GM08714 (cell line): ENCODE data around the gene CMSS1.
"Not testable (repeated sequence)": the region's sequence is repeated elsewhere in the genome, so short reads cannot be mapped to it uniquely, and the experiment has no call there.

Source experiments
- H3K4me3 ChIP-seq: fragments of 200-500 bp; sonication (Bioruptor generic); 2 replicates; pipeline ENCODE4 v1.5.1; 2014; ENCODE audit warnings: mild to moderate bottlenecking, low read length, inconsistent platforms
- ZNF274 ChIP-seq: IDR thresholded peaks from 2 replicates; pipeline ENCODE4 v1.6.1; 2012; ENCODE audit warnings: mild to moderate bottlenecking, low read depth, low read length

The CMSS1 gene

DNA sequence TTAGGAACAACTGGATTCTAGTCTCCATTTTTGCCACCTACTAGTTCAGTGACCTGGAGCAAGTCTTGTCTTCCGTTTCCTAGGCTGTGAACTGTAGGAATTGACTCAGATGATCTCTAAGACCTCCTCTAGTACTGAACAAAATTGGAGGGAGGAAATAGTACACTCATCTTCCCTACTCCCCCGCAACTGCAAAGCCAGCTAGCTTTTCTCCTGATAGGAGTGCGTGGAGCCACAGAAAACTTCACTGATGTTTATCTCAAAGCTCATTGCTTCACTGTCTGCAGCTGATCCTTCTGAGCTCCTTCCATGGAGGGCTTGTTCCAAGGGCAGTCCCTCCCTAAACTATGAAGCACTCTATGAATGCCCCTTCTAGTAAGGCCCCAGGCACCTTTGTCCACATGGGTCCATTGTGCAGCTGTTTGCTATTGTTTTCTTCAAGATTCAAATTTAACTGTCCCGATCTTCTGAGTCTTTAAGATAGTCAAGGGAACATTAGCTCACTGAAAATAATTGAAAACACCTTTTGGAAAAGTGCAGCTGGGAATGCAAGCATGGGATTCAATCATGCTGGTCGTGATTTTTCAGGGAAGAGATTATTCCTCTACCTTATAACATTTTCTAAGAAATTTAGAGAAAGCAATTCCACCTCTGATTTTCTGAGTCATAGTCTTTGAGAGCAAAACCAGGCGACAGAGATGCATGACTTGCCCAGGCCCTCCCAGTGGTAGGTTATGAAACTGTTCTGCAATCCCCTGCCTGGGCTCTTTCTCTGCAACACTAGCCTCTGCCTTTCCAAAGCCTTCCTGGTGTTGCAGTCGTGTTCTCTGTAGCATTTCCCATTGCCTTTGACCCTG lies 272.4 kb downstream of the CMSS1 start:
- H3K4me3 ChIP-seq: no peak overlapping the region
- no peak for TF ChIP-seq ZNF274

DNA sequence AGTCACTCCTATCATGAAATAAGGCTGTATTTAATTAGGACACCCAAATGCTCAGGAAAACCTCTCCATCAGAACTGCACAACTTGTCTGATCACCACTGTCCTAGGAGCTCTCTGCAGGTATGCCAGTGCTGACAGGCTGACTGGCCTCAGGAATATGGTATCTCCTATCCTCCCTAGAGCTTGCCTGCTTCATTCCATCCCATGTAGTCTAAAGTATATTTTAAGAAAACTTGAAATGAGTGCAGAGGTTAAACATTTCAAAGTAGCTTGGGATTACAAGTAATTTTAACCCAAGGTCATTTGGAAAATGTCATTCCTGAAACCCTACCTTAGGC lies 273.0 kb downstream of the CMSS1 start:
- no peak for TF ChIP-seq ZNF274
- no peak overlapping the region for H3K4me3 ChIP-seq

DNA sequence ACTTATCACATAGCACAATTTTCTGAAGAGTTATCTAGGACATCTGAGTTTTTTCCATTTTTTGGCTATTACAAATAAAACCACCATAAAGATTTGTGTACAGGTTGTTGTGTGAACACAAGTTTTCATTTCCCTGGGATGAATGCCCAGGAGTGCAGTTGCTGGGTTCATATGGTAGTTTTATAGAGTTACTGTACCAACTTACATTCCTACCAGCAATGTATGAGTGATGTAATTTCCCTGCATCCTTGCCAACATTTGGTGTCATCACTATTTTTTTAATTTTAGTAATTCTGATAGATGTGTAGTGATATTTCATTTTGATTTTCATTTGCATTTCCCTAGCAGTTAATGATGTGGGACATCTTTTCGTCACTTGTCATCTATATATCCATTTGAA lies 276.2 kb downstream of the CMSS1 start:
- no peak for TF ChIP-seq ZNF274
- H3K4me3 ChIP-seq: no peak overlapping the region

DNA sequence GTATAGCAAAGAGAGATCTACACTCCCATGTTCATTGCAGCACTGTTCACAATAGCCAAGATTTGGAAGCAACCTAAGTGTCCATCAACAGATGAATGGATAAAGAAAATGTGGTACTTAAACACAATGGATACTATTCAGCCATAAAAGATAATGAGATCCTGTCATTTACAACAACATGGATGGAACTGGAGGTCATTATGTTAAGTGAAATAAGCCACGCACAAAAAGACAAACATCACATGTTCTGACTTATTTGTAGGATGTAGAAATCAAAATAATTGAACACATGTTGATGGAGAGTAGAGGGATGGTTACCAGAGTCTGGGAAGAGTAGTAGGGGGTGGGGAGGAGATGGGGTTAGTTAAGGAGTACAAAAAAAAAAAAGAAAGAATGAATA lies 278.6 kb downstream of the CMSS1 start:
- H3K4me3 ChIP-seq: not testable (repeated sequence)

DNA sequence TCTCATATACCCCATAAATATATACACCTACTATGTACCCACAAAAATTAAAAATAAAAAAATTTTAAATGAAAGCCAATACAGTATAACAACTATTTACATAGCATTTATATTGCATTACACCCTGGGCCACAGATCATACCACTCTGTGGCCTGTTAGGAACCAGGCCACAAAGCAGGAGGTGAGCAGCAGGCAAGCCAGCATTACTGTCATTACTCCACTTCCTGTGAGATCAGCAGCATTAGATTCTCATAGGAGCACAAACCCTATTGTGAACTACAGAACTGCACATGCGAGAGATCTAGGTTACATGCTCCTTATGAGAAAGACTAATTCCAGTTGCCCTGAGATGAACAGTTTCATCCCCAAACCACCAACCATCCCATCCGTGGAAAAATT lies 279.2 kb downstream of the CMSS1 start:
- no peak for TF ChIP-seq ZNF274
- no peak overlapping the region for H3K4me3 ChIP-seq

DNA sequence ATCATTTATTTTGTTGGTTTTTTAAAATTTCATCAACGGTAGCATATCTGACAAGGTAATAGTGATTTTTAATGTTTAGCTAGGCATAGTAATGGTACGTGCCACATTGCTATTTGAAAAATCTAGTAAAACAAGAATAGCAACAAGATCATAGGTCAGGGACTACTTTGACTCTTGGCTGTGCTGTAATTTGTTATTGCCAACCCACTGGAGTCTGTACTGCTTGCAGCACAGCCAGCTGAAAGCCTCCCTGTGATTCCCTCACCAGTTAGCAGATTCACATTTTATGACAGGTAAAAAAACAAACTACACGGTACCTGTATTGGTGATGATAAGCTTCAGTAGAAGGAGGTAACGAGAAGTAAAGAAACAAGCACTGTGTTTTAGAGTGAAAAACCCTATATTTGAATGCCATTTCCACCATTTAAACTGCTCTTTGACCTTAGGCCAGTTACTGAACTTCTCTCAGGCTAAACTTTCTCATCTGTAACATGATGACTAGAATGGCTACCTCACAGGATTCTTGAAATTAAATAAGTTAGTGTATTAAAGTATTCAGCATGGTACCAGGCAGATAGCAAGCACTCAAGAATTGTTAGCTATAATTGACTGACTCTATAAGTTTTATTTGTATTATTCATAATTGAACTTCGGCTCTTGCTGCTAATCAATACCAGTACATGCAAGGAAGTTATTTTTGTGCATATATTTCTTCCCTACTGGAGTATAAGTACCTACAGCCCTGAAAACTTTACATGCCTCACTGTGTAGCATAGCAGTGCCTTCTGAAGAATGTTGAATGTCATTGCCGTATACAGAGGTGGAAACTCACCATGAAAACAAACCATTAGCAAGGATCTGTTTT lies 280.5 kb downstream of the CMSS1 start:
- no peak for TF ChIP-seq ZNF274
- no peak overlapping the region for H3K4me3 ChIP-seq

DNA sequence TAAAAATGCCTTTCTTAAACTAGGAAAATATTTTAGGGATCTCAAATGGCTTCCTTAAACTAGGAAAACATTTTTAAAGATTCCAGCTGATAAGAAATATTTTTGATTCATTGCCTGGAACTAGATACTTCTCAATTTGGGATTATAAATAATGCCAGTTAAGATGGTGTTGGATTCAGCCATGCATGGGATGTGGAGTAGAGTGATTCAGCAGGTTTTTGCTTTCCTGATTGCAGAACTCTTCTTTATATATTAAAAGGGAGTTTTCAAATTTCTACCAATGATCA lies 281.1 kb downstream of the CMSS1 start:
- H3K4me3 ChIP-seq: no peak overlapping the region
- no peak for TF ChIP-seq ZNF274

DNA sequence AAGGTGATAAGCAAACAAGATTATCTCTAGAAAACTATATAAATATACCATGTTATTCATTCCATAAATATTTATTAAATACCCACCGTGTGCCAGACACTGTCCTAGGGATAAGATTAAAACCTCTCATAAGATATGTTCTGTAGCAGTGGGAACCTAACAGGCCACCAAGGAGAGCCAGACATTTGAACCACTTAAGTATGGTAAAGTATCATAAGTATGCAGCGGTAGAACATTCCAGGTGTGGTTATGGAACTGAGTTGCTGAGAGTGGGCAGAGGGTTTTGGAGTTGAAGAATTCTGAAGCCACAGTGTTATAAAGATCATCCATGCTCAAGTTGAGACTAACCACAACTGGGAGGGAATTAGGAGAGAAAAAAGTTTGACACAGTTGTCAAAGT lies 282.0 kb downstream of the CMSS1 start:
- H3K4me3 ChIP-seq: no peak overlapping the region
- no peak for TF ChIP-seq ZNF274

DNA sequence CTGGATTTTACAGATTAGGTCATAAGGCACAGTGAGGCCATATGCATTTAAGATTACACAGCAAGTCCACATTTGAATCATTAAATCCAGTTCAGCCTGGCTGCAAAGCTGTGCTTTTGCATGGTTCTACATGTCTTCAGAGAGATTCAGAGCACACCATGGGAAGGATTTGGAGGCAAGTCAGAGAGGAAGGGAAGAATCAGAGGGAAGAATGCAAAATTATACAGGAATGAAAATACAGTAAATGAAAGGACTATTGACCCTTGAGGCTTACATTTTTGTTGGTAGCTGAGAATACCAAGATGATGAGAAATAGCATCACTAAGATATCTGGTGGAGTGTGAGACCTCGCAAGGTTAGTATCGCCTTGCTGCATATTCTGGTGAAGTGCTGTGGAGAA lies 282.8 kb downstream of the CMSS1 start:
- TF ChIP-seq ZNF274: no peak
- no peak overlapping the region for H3K4me3 ChIP-seq

DNA sequence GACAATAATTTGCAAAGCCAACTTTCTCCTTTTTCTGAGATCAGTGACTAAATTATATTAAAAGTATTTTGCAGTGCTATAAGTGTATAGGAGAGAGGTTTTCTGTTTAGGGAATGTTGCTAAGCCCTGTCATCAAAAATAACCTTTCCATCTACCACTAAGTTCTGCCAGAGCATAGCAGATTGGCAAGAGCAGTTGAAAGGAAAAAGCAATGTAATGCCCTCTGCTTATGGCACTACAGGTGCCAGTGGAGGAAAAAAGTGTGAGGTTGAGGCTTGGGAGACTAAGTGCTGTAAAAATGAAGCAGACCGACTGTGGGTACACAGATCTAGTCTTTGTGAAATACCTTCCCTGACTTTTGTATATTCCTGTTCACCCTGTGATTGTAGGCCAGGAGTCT lies 285.1 kb downstream of the CMSS1 start:
- H3K4me3 ChIP-seq: no peak overlapping the region
- no peak for TF ChIP-seq ZNF274

DNA sequence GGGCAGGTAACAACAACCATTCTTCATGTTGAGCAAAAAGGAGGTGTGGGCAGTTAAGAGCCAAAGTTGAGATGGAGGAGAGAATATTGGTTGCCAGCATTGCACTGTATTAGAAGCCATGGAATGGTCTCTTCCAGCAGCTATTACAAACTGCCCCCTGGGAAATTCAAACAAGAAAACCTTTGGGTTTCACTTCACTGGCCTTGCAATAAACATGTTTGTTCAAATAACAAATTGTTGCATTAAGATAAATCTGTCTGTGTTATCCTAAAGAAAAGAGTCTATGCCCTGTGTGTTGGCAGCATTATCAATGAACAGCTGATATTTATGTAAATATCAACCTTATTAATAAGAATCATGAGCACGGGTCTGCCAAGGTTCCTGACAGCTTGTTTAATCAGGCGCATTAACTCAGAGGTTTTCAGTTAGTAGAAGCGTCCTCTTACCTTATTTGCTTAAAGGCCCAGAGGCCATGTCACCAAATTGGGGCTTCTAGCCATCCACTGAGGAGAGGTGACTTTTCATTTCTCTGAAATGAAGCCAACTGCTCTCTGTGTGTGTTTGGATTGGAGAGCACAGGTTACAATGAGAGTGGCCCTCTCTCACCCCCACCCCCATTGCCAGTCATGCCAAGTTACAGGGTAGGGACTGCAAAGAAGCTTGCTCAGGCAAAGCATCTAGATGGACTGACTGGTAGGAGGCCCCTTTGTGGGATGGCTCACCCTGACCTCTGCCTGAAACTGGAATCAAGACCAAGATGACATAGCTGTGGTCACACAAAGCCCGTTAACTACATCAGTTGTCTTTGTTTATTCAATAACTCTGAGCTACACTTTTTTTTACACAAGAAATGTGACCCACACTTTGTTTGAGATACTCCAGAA lies 286.1 kb downstream of the CMSS1 start:
- H3K4me3 ChIP-seq: no peak overlapping the region; the same call in 1 of the 2 replicates
- TF ChIP-seq ZNF274: no peak

DNA sequence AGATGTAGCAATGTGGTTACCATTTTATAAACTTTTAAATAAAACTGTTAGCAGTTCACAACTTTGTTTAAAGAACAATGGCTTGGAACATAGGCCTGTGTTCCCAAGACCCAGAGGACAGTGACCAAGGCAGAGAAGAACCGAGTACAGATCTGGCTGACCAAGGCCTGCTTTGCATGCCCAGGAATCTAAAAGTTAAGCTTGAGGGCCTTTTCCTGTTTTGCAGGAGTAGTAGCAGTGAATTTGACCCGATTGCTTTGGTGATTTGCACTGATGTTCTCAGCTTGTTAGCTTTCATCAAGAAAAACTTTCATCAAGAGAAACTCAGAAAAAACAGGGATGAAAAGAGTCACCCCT lies 286.8 kb downstream of the CMSS1 start:
- no peak for TF ChIP-seq ZNF274
- H3K4me3 ChIP-seq: peak overlapping the region; percentile 14; the same call in 1 of the 2 replicates

DNA sequence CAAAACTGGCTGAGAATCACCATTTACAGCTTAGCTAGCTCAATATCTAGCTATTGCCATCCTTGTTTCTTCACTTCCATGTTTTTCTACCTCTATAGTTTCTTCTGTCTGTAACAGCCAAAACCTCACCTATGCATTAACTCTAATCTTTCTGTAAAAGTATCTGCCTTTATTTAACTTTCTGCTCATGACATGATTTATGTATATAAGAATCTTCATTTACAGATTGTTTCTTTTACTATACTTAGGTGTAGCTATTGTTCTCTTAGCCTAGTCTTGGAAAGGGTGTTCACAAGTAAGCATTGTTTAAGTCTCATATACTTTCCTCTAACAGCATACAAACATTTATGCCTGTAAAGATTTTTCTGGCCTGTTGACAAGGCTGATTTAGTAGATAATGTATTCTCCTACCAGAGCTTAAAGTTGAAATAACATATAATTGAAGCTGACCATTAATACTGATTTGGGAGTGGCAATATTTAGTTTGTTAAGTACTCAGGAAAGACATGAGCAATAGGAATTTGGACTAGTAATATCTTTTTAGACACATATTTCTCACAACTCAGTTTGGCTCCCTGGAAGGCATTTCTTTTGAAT lies 287.3 kb downstream of the CMSS1 start:
- no peak overlapping the region for H3K4me3 ChIP-seq
- no peak for TF ChIP-seq ZNF274

DNA sequence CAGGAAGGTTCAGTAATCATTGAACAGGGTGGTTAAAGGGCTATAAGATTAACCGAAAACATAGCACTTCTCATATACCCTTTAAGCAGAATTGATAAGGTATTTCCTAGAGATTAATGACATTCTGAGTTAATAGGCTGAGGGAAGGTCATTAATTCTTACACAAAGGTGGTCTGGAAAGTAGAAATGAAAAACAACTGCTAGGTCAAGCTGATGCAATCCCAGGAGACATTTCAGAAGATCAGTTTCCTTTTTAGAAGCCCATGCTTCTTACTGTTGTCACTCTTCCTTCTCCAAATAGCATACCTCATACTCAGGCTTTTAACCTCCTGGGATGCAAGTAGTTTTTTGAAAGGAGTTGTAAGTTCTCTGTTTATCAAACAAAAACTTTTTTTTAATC lies 287.8 kb downstream of the CMSS1 start:
- no peak overlapping the region; the same call in 1 of the 2 replicates for H3K4me3 ChIP-seq
- no peak for TF ChIP-seq ZNF274
